ENCODE measurements around the gene GAS1. TPM values are rescaled to one million over a fixed set of nuclear protein-coding genes. Genes with fewer than 3 reads are reported as not detected.

GAS1 gene
- total RNA-seq, 1 donor from 2014 or later: 16.8 TPM

DNA sequence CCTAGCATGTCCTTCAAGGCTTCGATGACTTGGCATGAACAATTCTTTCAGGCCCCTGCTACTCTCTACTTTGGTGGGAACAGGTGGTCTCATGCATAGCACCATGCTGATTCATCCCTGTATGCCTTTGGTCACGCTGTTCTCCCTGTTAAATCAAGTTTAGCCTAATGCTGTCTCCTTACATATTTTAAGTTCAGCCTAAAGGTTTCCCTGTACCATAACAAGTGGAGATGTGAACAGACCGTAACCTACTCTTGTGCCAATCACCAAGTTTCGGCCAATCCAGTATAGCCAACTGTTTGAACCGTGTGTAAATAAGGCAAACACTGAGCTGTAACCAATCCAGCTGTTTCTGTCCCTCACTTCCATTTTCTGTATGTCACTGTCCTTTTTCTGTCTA lies 8.0 kb downstream of the GAS1 start:
- intact Hi-C loops (cut with DNase I): no loop called here
- Histone ChIP-seq H3K9me3 (no peaks in the 10 kb centered on the region), H3K36me3 (no peaks in the 10 kb centered on the region), H3K27me3 (peaks cover 54% of the 10 kb centered on the region), H3K27ac (no peak overlapping the region), H3K4me1 (peaks cover 13% of the 10 kb centered on the region), H3K4me3 (no peak overlapping the region)
- TF ChIP-seq, protein P1, sequence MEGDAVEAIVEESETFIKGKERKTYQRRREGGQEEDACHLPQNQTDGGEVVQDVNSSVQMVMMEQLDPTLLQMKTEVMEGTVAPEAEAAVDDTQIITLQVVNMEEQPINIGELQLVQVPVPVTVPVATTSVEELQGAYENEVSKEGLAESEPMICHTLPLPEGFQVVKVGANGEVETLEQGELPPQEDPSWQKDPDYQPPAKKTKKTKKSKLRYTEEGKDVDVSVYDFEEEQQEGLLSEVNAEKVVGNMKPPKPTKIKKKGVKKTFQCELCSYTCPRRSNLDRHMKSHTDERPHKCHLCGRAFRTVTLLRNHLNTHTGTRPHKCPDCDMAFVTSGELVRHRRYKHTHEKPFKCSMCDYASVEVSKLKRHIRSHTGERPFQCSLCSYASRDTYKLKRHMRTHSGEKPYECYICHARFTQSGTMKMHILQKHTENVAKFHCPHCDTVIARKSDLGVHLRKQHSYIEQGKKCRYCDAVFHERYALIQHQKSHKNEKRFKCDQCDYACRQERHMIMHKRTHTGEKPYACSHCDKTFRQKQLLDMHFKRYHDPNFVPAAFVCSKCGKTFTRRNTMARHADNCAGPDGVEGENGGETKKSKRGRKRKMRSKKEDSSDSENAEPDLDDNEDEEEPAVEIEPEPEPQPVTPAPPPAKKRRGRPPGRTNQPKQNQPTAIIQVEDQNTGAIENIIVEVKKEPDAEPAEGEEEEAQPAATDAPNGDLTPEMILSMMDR (IDR thresholded peaks at IDR 0.05): no peak
- no peak for ATAC-seq
- no peak for DNase-seq

DNA sequence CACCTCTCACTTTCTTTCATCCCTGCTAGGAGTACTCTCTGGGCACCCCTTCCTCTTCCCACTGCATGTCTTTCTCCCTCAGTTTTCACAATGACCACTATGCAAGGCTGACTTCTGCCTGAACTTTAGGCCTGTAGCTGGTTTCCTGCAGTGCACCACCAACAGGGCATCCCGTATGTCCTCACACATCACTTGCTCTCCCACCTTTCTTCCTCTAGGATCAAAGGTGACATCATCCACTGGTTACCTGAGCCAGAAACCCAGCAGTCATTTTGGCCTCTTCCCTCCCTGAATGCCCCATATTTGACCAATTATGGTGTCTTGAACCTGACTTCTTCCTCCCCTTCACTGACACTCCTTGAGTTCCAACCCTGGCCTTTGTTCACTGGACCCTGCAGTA lies 8.5 kb downstream of the GAS1 start:
- intact Hi-C loops (cut with DNase I): no loop called here
- Histone ChIP-seq H3K27ac (no peak overlapping the region), H3K4me3 (no peak overlapping the region), H3K9me3 (no peaks in the 10 kb centered on the region), H3K27me3 (peaks cover 49% of the 10 kb centered on the region), H3K4me1 (peaks cover 12% of the 10 kb centered on the region), H3K36me3 (no peaks in the 10 kb centered on the region)
- TF ChIP-seq, protein P1 (IDR thresholded peaks at IDR 0.05): no peak
- ATAC-seq (no peak), DNase-seq (no peak)

DNA sequence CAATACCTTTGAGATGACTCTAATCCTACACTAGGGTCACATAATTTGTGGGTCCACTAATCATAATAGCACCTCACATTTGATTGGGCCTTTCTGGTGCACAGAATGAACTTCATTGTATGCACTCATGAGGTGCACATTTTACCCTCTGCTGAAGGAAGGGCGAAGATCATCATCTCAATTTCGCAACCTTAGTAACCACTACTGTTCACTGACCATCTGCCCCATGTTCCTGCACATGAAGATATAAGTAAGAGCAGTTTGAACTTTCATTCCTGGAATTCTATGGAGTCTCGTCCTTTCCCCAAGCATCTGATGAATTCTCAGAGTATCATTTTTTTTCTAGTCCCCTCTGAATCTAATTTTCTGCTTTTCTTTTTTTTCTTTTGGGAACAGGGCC lies 21.2 kb downstream of the GAS1 start:
- no peak for DNase-seq
- Histone ChIP-seq H3K27ac (no peak overlapping the region), H3K9me3 (no peaks in the 10 kb centered on the region), H3K36me3 (no peaks in the 10 kb centered on the region), H3K4me3 (no peak overlapping the region), H3K27me3 (peaks cover 11% of the 10 kb centered on the region), H3K4me1 (no peaks in the 10 kb centered on the region)
- intact Hi-C loops (cut with DNase I): no loop called here
- no peak for ATAC-seq
- TF ChIP-seq, protein P1 (IDR thresholded peaks at IDR 0.05): no peak

DNA sequence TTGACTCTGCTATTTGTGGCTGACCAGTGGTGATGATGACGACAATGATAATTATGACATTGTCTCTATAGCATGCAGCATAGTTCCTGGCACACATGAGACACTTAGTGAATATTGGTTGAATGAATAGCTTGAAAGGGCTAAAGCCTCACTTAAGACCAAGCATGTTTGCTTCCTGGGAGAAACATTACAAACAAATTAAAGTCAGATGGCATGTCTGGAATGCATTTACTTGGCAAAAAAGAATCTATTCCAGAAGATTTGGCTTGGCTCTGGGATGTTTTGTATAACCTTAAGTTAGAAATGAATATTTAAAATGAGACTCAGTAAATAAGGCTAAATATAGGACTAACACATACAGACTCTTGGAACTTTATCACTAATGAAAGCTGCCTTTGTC lies 21.6 kb downstream of the GAS1 start:
- intact Hi-C loops (cut with DNase I): no loop called here
- Histone ChIP-seq H3K27ac (no peak overlapping the region), H3K4me3 (no peak overlapping the region), H3K9me3 (no peaks in the 10 kb centered on the region), H3K36me3 (no peaks in the 10 kb centered on the region), H3K4me1 (no peaks in the 10 kb centered on the region), H3K27me3 (peaks cover 11% of the 10 kb centered on the region)
- ATAC-seq (no peak), DNase-seq (no peak)
- TF ChIP-seq, protein P1 (IDR thresholded peaks at IDR 0.05): no peak

DNA sequence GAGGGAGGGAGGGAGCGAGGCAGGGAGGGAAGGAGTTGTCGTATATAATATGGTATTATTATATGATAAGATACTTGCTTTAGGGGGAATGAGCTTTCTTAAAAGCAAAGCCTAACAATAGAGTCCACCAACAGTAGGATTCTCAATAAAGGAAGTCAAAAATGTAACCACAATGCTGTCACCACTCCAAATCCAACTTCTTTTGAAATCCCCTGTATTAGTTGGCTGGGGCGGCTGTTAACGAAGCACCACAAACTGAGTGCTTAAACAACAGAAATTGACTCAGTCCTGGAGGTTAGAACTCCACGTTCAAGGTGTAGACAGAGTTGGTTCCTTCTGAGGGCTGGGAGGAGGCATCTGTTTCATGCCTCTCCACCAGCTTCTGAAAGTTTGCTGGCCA lies 23.1 kb downstream of the GAS1 start:
- H3K36me3 ChIP-seq: no peaks in the 10 kb centered on the region
- H3K9me3 ChIP-seq: no peaks in the 10 kb centered on the region
- H3K4me1 ChIP-seq: no peaks in the 10 kb centered on the region
- DNase-seq (no peak), ATAC-seq (no peak)
- peaks cover 6% of the 10 kb centered on the region for H3K27me3 ChIP-seq
- no peak overlapping the region for H3K27ac ChIP-seq
- intact Hi-C loops (cut with DNase I): no loop called here
- TF ChIP-seq, protein P1 (IDR thresholded peaks at IDR 0.05): no peak
- H3K4me3 ChIP-seq: no peak overlapping the region

Data from upper lobe of right lung (tissue), 1 donor.